ENCODE measurements around the gene JPH3.

JPH3 gene

DNA sequence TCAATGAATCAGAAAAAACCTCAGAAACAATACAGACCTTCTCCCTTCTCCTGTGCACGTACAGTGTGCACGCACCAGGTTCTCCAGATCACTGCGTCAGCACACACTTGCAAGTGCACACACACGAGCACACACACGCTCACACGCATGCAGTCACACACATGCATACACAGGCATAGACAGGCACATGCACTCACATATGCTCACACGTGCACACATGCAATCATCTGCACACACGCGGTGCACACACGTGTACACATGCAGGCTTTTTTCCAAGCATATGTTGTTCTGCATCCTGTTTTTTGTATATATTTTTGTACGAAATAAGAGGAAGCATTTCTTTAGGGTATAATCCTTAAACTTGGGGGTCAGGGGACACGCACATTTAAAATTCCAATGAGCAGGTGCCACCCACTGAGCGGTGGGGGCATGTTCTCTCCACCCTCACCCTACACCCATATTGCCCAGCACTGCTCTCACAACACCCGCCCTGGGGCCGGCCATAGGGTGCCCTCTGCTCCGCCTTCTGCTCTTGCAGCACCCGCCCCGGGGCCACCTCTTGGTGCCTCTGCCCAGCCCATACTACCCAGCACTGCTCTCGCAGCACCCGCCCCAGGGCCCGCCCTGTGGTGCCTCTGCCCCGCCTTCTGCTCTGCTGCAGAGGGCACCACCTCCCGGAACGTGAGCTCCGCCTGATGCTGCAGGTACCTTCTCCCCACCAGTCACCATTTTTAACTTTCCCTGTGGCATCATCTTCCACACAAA lies 142.6 kb downstream of the JPH3 start:
- no peak for DNase-seq

DNA sequence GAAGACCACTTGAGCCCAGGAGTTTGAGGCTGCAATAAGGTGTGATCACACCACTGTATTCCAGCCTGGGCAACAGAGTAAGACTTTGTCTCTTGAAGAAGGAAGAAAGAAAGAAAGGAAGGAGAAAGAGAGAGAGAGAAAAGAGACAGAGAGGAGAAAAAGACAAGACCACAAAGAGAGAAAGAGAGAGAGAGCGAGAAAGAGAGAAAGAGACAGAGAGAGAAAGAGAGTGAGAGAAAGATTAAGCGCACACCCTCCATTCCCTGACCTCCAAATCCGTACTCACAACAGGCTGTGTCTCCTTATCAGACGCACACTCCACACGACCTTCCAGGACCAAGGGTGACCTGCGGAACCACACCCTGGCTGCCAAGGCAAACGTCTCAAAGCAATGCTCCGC lies 143.9 kb downstream of the JPH3 start:
- DNase-seq: no peak

Data from NCI-H82 (cell line).